ES-I3 (cell line): ENCODE data around the gene LGALS4.
"Not testable (repeated sequence)": the region's sequence is repeated elsewhere in the genome, so short reads cannot be mapped to it uniquely, and the experiment has no call there.

Experiments used
- H3K36me3 ChIP-seq: 2 replicates; pipeline ENCODE4 v1.6.1; 2013; ENCODE audit warnings: mild to moderate bottlenecking, low read length, control low read depth, moderate library complexity; ENCODE audit not compliant: insufficient read depth
- H3K4me1 ChIP-seq: 2 replicates; pipeline ENCODE4 v1.6.1; 2013; ENCODE audit warnings: mild to moderate bottlenecking, control low read depth, low read length; ENCODE audit not compliant: insufficient read depth
- H3K9ac ChIP-seq: 2 replicates; pipeline ENCODE4 v1.6.1; 2013; ENCODE audit warnings: low read depth, mild to moderate bottlenecking, low read length, moderate library complexity
- H3K9me3 ChIP-seq: 2 replicates; pipeline ENCODE4 v1.6.1; 2013; ENCODE audit warnings: mild to moderate bottlenecking, low read length, moderate library complexity; ENCODE audit not compliant: control insufficient read depth, insufficient read depth

The LGALS4 gene

GRCh38 chr19:38800577-38801347, 12.0 kb downstream of the LGALS4 start:
- H3K36me3 ChIP-seq, result no peaks in the 10 kb centered on the region

GRCh38 chr19:38799104-38799503, 13.6 kb downstream of the LGALS4 start:
- no peaks in the 10 kb centered on the region for H3K4me1 ChIP-seq

More at GRCh38 chr19:38800577-38801347, 12.0 kb downstream of the LGALS4 start:
- H3K4me1 ChIP-seq, result no peaks in the 10 kb centered on the region
- H3K9me3 ChIP-seq, result peaks cover 5% of the 10 kb centered on the region
- no peak overlapping the region for H3K9ac ChIP-seq

GRCh38 chr19:38797781-38798180, 15.0 kb downstream of the LGALS4 start:
- not testable (repeated sequence) for H3K9ac ChIP-seq, H3K9me3 ChIP-seq, H3K4me1 ChIP-seq, H3K36me3 ChIP-seq

More at GRCh38 chr19:38799104-38799503, 13.6 kb downstream of the LGALS4 start:
- Histone ChIP-seq H3K9ac (no peak overlapping the region), H3K9me3 (peaks cover 5% of the 10 kb centered on the region), H3K36me3 (no peaks in the 10 kb centered on the region)

- peaks cover 5% of the 10 kb centered on the region for H3K9me3 ChIP-seq
- H3K36me3 ChIP-seq, result no peaks in the 10 kb centered on the region
- peaks cover 3% of the 10 kb centered on the region; the same call in 1 of the 2 replicates for H3K4me1 ChIP-seq
- H3K9ac ChIP-seq, result no peak overlapping the region
Observed at GRCh38 chr19:38796154-38796553, 16.6 kb downstream of the LGALS4 start.

GRCh38 chr19:38795549-38795948, 17.2 kb downstream of the LGALS4 start:
- Histone ChIP-seq H3K36me3 (no peaks in the 10 kb centered on the region), H3K4me1 (peaks cover 3% of the 10 kb centered on the region; the same call in 1 of the 2 replicates), H3K9ac (no peak overlapping the region), H3K9me3 (peaks cover 5% of the 10 kb centered on the region)

- H3K9ac ChIP-seq, result no peak overlapping the region
- no peaks in the 10 kb centered on the region for H3K36me3 ChIP-seq
- H3K4me1 ChIP-seq, result peaks cover 3% of the 10 kb centered on the region; the same call in 1 of the 2 replicates
- H3K9me3 ChIP-seq, result peaks cover under 1% of the 10 kb centered on the region; the same call in 1 of the 2 replicates
Observed at GRCh38 chr19:38793671-38794070, 19.1 kb downstream of the LGALS4 start.

- Histone ChIP-seq H3K9ac (no peak overlapping the region), H3K9me3 (no peaks in the 10 kb centered on the region), H3K4me1 (peaks cover 3% of the 10 kb centered on the region; the same call in 1 of the 2 replicates), H3K36me3 (no peaks in the 10 kb centered on the region)
Observed at GRCh38 chr19:38793177-38793576, 19.6 kb downstream of the LGALS4 start.

GRCh38 chr19:38792250-38793111, 20.3 kb downstream of the LGALS4 start:
- Histone ChIP-seq H3K9ac (0 out of 2 replicates have a peak overlapping the region, but pooled peaks have one; percentile 13), H3K9me3 (no peaks in the 10 kb centered on the region), H3K36me3 (no peaks in the 10 kb centered on the region), H3K4me1 (peaks cover 3% of the 10 kb centered on the region; the same call in 1 of the 2 replicates)

GRCh38 chr19:38791451-38792064, 21.2 kb downstream of the LGALS4 start:
- not testable (repeated sequence) for H3K36me3 ChIP-seq, H3K4me1 ChIP-seq, H3K9me3 ChIP-seq, H3K9ac ChIP-seq

GRCh38 chr19:38790507-38791403, 22.0 kb downstream of the LGALS4 start:
- not testable (repeated sequence) for H3K4me1 ChIP-seq, H3K9ac ChIP-seq, H3K36me3 ChIP-seq, H3K9me3 ChIP-seq

GRCh38 chr19:38788478-38789243, 24.1 kb downstream of the LGALS4 start, which contains the start of gene LGALS7B:
Gene LGALS7B (plus strand): TSS chr19:38789200. CDS start chr19:38789227, 27 bp downstream.
- no peak within 1 kb of the TSS for H3K9ac ChIP-seq
- no peaks in the 10 kb centered on the region for H3K36me3 ChIP-seq
- no peaks in the 10 kb centered on the region for H3K9me3 ChIP-seq
- peaks cover 3% of the 10 kb centered on the region; the same call in 1 of the 2 replicates for H3K4me1 ChIP-seq

- Histone ChIP-seq H3K36me3 (no peaks in the 10 kb centered on the region), H3K9me3 (no peaks in the 10 kb centered on the region), H3K9ac (no peak overlapping the region), H3K4me1 (no peaks in the 10 kb centered on the region)
Observed at GRCh38 chr19:38786572-38787265, 26.0 kb downstream of the LGALS4 start.
